Right lobe of liver (tissue), 6 donors: ENCODE results near the gene GNG4. TPM values are rescaled to one million over a fixed set of nuclear protein-coding genes. Genes with fewer than 3 reads are reported as not detected.

Experiments
- ATAC-seq, 4 donors: fragments of 200-7000 bp; cut with Tn5 transposase; one replicate each; pipeline ENCODE4 v1.9.1; 2020; ENCODE audit warnings: mild to moderate bottlenecking in 4 of 4, moderate library complexity in 4 of 4
- DNase-seq, 3 donors: peaks; one replicate each; pipeline ENCODE4 v3.0.0-alpha.2; 2020
- H3K27ac ChIP-seq, 3 donors: fragments of 200-600 bp; one replicate each; pipeline ENCODE4 v1.8.0; 2022
- H3K27me3 ChIP-seq, 2 donors: fragments of 200-600 bp; one replicate each; pipeline ENCODE4 v1.8.0; 2022
- H3K36me3 ChIP-seq, 4 donors: fragments of 200-600 bp; sonication (generic) in 1 of 4; one replicate each; pipeline versions ENCODE4 v1.5.1 to v1.8.0; 2017 to 2022; ENCODE audit warnings: control low read depth in 1 of 4
- H3K4me1 ChIP-seq, 4 donors: fragments of 200-600 bp; sonication (generic) in 1 of 4; one replicate each; pipeline versions ENCODE4 v1.5.1 to v1.8.0; 2017 to 2022; ENCODE audit warnings: control low read depth in 1 of 4
- H3K4me3 ChIP-seq, 3 donors: fragments of 200-600 bp; one replicate each; pipeline ENCODE4 v1.8.0; 2022
- H3K9me3 ChIP-seq, 4 donors: fragments of 200-600 bp; sonication (generic) in 1 of 4; one replicate each; pipeline versions ENCODE4 v1.5.1 to v1.8.0; 2017 to 2022; ENCODE audit warnings: control low read depth in 1 of 4
- CTCF ChIP-seq, 4 donors: fragments of 200-600 bp in 3 of 4; fragments of 450-650 bp in 1 of 4; IDR thresholded peaks; one replicate each; pipeline versions ENCODE4 v1.5.1 to v1.8.0; 2016 to 2022; ENCODE audit warnings: antibody characterized with exemption in 4 of 4, mild to moderate bottlenecking in 2 of 4
- POLR2A ChIP-seq: fragments of 450-650 bp; IDR thresholded peaks from one replicate; pipeline ENCODE4 v1.6.1; 2017; ENCODE audit warnings: antibody characterized with exemption, mild to moderate bottlenecking
- WGBS: methylation state at CpG from one replicate; pipeline ENCODE4 v1.1.6; 2018; ENCODE audit warnings: low coverage, low lambda C conversion rate; ENCODE audit not compliant: insufficient coverage; ENCODE audit errors: missing lambda C conversion rate; 5-methylcytosine and 5-hydroxymethylcytosine counted together
- intact Hi-C, 2 donors: fragments of 100-400 bp; cut with DNase I; formaldehyde crosslinking; loops; one replicate each; pipeline versions ENCODE4 v1.11.2 to v1.14.1; 2022
- total RNA-seq, 6 experiments: library from RNA; depleted of rRNA in 2 of 6; stranded (reverse); fragments of >200 nt in 2 of 6; fragmentation: NEBNext Ultra II Directional in 3 of 6; extraction: Animal tissue kit (Norgen Biotek cat#: 25700) in 3 of 6; gene quantifications; one replicate each; pipeline versions ENCODE4 v1.1.0 to v1.2.4, GENCODE V29; 2016 to 2023
- donor health status: DM: no; HTN: yes; CAD: no.
- donor health status: DM: no; HTN: no; CAD: no.
- donor health status: DM: no; HTN: no; CAD: no.
- donor health status: DM: no; HTN: yes; CAD: no.
- donor health status: DM: no; HTN: yes; CAD: no.

GNG4 gene
- total RNA-seq, 6 experiments from 2014 or later = 0.18 to 0.50 TPM; not detected in 4

- intact Hi-C loops = no loop called here
- peaks cover 0 to 12% (median 3%) of the 10 kb centered on the region in 4 donors for H3K9me3 ChIP-seq
- H3K4me3 ChIP-seq = no peak overlapping the region
- WGBS = 93% methylated on average over 3 of the region's 3 CpGs
- no peak overlapping the region for H3K27ac ChIP-seq
- peaks cover 0 to 6% (median 3%) of the 10 kb centered on the region in 4 donors for H3K36me3 ChIP-seq
- H3K4me1 ChIP-seq = no peaks in the 10 kb centered on the region
- no peak for ATAC-seq
- no peaks in the 10 kb centered on the region for H3K27me3 ChIP-seq
- no peak for TF ChIP-seq POLR2A
- no peak for TF ChIP-seq CTCF (IDR thresholded peaks at IDR 0.05)
- DNase-seq = no peak
Observed at GRCh38 chr1:235669277-235669676, 19.7 kb upstream of the GNG4 start.

- peaks cover 0 to 26% (median 5%) of the 10 kb centered on the region in 4 donors for H3K36me3 ChIP-seq
- no peaks in the 10 kb centered on the region for H3K27me3 ChIP-seq
- DNase-seq = no peak
- ATAC-seq = no peak
- H3K4me1 ChIP-seq = no peaks in the 10 kb centered on the region
- TF ChIP-seq POLR2A (no peak), CTCF (IDR thresholded peaks at IDR 0.05) (no peak)
- H3K9me3 ChIP-seq = no peaks in the 10 kb centered on the region
- 94% methylated on average over 4 of the region's 4 CpGs for WGBS
- intact Hi-C loops = no loop called here
- no peak overlapping the region for H3K4me3 ChIP-seq
- no peak overlapping the region for H3K27ac ChIP-seq
Observed at GRCh38 chr1:235663628-235664027, 14.0 kb upstream of the GNG4 start.

GRCh38 chr1:235661568-235661967 is 12.0 kb upstream of the GNG4 start:
- Histone ChIP-seq H3K36me3 (peaks cover 0 to 26% (median 5%) of the 10 kb centered on the region in 4 donors), H3K27me3 (no peaks in the 10 kb centered on the region), H3K9me3 (no peaks in the 10 kb centered on the region), H3K4me3 (no peak overlapping the region), H3K27ac (no peak overlapping the region), H3K4me1 (peaks cover 0 to 7% (median 0%) of the 10 kb centered on the region in 4 donors)
- TF ChIP-seq POLR2A = no peak
- TF ChIP-seq CTCF (IDR thresholded peaks at IDR 0.05) = no peak
- 92% methylated on average over 2 of the region's 2 CpGs for WGBS
- no peak for DNase-seq
- intact Hi-C loops = no loop called here
- ATAC-seq = no peak

- peaks cover 0 to 7% (median 0%) of the 10 kb centered on the region in 4 donors for H3K4me1 ChIP-seq
- DNase-seq (no peak), ATAC-seq (no peak)
- no peak overlapping the region for H3K4me3 ChIP-seq
- H3K27me3 ChIP-seq = no peaks in the 10 kb centered on the region
- WGBS = 94% methylated on average over 9 of the region's 14 CpGs
- H3K9me3 ChIP-seq = no peaks in the 10 kb centered on the region
- intact Hi-C loops = no loop called here
- H3K36me3 ChIP-seq = peaks cover 0 to 24% (median 5%) of the 10 kb centered on the region in 4 donors
- no peak overlapping the region for H3K27ac ChIP-seq
- no peak for TF ChIP-seq CTCF (IDR thresholded peaks at IDR 0.05)
- TF ChIP-seq POLR2A = no peak
Observed at GRCh38 chr1:235659186-235659771, 9.7 kb upstream of the GNG4 start.
